Duodenal mucosa (tissue), 2 donors: ENCODE results near the gene LTBP1.

Experiments used
- H3K27ac ChIP-seq: one replicate; pipeline ENCODE4 v1.7.0; 2013; ENCODE audit warnings: low read depth, low read length
- H3K27me3 ChIP-seq, 2 donors: one replicate each; pipeline ENCODE4 v1.7.0; 2013; ENCODE audit warnings: low read length in 2 of 2, control low read depth in 1 of 2; ENCODE audit not compliant: insufficient read depth in 2 of 2, control insufficient read depth in 1 of 2
- H3K36me3 ChIP-seq, 2 donors: one replicate each; pipeline ENCODE4 v1.7.0; 2013; ENCODE audit warnings: low read length in 2 of 2, control low read depth in 1 of 2; ENCODE audit not compliant: insufficient read depth in 2 of 2, control insufficient read depth in 1 of 2
- H3K4me1 ChIP-seq, 2 donors: one replicate each; pipeline ENCODE4 v1.7.0; 2013; ENCODE audit warnings: low read length in 2 of 2, control low read depth in 1 of 2; ENCODE audit not compliant: insufficient read depth in 2 of 2, control insufficient read depth in 1 of 2
- H3K4me3 ChIP-seq, 2 donors: one replicate each; pipeline ENCODE4 v1.7.0; 2013; ENCODE audit warnings: low read length in 2 of 2, low read depth in 1 of 2
- H3K9ac ChIP-seq, 2 donors: one replicate each; pipeline ENCODE4 v1.7.0; 2013; ENCODE audit warnings: low read length in 2 of 2, low read depth in 1 of 2
- H3K9me3 ChIP-seq, 2 donors: one replicate each; pipeline ENCODE4 v1.7.0; 2013; ENCODE audit warnings: low read length in 2 of 2, control low read depth in 1 of 2; ENCODE audit not compliant: control insufficient read depth in 1 of 2

LTBP1 gene

GRCh38 chr2:33121416-33121815 lies 174.7 kb downstream of the LTBP1 start:
- Histone ChIP-seq H3K4me1 (no peaks in the 10 kb centered on the region), H3K36me3 (no peaks in the 10 kb centered on the region), H3K27ac (no peak overlapping the region), H3K9ac (no peak overlapping the region), H3K4me3 (no peak overlapping the region), H3K9me3 (no peaks in the 10 kb centered on the region), H3K27me3 (no peaks in the 10 kb centered on the region)

- H3K4me3 ChIP-seq, result no peak overlapping the region
- no peaks in the 10 kb centered on the region for H3K36me3 ChIP-seq
- no peak overlapping the region for H3K27ac ChIP-seq
- no peaks in the 10 kb centered on the region for H3K9me3 ChIP-seq
- no peak overlapping the region for H3K9ac ChIP-seq
- H3K4me1 ChIP-seq, result no peaks in the 10 kb centered on the region
- H3K27me3 ChIP-seq, result no peaks in the 10 kb centered on the region
Observed at GRCh38 chr2:33121925-33122324, 175.2 kb downstream of the LTBP1 start.

- H3K9ac ChIP-seq, result no peak overlapping the region
- H3K9me3 ChIP-seq, result no peaks in the 10 kb centered on the region
- no peaks in the 10 kb centered on the region for H3K27me3 ChIP-seq
- no peaks in the 10 kb centered on the region for H3K36me3 ChIP-seq
- H3K27ac ChIP-seq, result no peak overlapping the region
- no peak overlapping the region for H3K4me3 ChIP-seq
- H3K4me1 ChIP-seq, result no peaks in the 10 kb centered on the region
Observed at GRCh38 chr2:33122726-33123125, 176.0 kb downstream of the LTBP1 start.

GRCh38 chr2:33123216-33123615 lies 176.5 kb downstream of the LTBP1 start:
- Histone ChIP-seq H3K9me3 (no peaks in the 10 kb centered on the region), H3K27me3 (no peaks in the 10 kb centered on the region), H3K4me1 (no peaks in the 10 kb centered on the region), H3K9ac (no peak overlapping the region), H3K27ac (no peak overlapping the region), H3K4me3 (no peak overlapping the region), H3K36me3 (no peaks in the 10 kb centered on the region)

- no peaks in the 10 kb centered on the region for H3K36me3 ChIP-seq
- no peaks in the 10 kb centered on the region for H3K27me3 ChIP-seq
- no peaks in the 10 kb centered on the region for H3K4me1 ChIP-seq
- no peak overlapping the region for H3K9ac ChIP-seq
- H3K4me3 ChIP-seq, result no peak overlapping the region
- no peak overlapping the region for H3K27ac ChIP-seq
- no peaks in the 10 kb centered on the region for H3K9me3 ChIP-seq
Observed at GRCh38 chr2:33126552-33126951, 179.8 kb downstream of the LTBP1 start.

GRCh38 chr2:33126958-33127357 lies 180.2 kb downstream of the LTBP1 start:
- Histone ChIP-seq H3K4me3 (no peak overlapping the region), H3K4me1 (no peaks in the 10 kb centered on the region), H3K9me3 (no peaks in the 10 kb centered on the region), H3K27me3 (no peaks in the 10 kb centered on the region), H3K27ac (no peak overlapping the region), H3K9ac (no peak overlapping the region), H3K36me3 (no peaks in the 10 kb centered on the region)

- no peak overlapping the region for H3K9ac ChIP-seq
- no peaks in the 10 kb centered on the region for H3K9me3 ChIP-seq
- no peak overlapping the region for H3K27ac ChIP-seq
- H3K4me3 ChIP-seq, result no peak overlapping the region
- no peaks in the 10 kb centered on the region for H3K36me3 ChIP-seq
- H3K4me1 ChIP-seq, result no peaks in the 10 kb centered on the region
- no peaks in the 10 kb centered on the region for H3K27me3 ChIP-seq
Observed at GRCh38 chr2:33129263-33130053, 182.7 kb downstream of the LTBP1 start.

- H3K27me3 ChIP-seq, result no peaks in the 10 kb centered on the region
- H3K4me3 ChIP-seq, result no peak overlapping the region
- H3K27ac ChIP-seq, result no peak overlapping the region
- no peaks in the 10 kb centered on the region for H3K4me1 ChIP-seq
- no peaks in the 10 kb centered on the region for H3K36me3 ChIP-seq
- no peak overlapping the region for H3K9ac ChIP-seq
- no peaks in the 10 kb centered on the region for H3K9me3 ChIP-seq
Observed at GRCh38 chr2:33130054-33130447, 183.3 kb downstream of the LTBP1 start.

- no peak overlapping the region for H3K27ac ChIP-seq
- no peak overlapping the region for H3K9ac ChIP-seq
- no peaks in the 10 kb centered on the region for H3K4me1 ChIP-seq
- H3K27me3 ChIP-seq, result no peaks in the 10 kb centered on the region
- H3K36me3 ChIP-seq, result no peaks in the 10 kb centered on the region
- no peaks in the 10 kb centered on the region for H3K9me3 ChIP-seq
- no peak overlapping the region for H3K4me3 ChIP-seq
Observed at GRCh38 chr2:33130544-33130943, 183.8 kb downstream of the LTBP1 start.

GRCh38 chr2:33131111-33131510 lies 184.4 kb downstream of the LTBP1 start:
- Histone ChIP-seq H3K4me3 (no peak overlapping the region), H3K27ac (no peak overlapping the region), H3K36me3 (no peaks in the 10 kb centered on the region), H3K9ac (no peak overlapping the region), H3K4me1 (no peaks in the 10 kb centered on the region), H3K27me3 (no peaks in the 10 kb centered on the region), H3K9me3 (no peaks in the 10 kb centered on the region)
